Calu3 (cell line): Measurements from ENCODE around the gene LYZL6. TPM values are rescaled to one million over a fixed set of nuclear protein-coding genes. Genes with fewer than 3 reads are reported as not detected.

Experiments
- BruUV-seq: library from RNA; stranded (reverse); fragments of 400-500 nt; replicated peaks from 2 replicates; lab custom pipeline; 2021; lab: Mats Ljungman, UMichigan
- CTCF ChIA-PET: fragments of 300-600 bp; sonication (Branson Sonifier 250); formaldehyde crosslinking; loops from one replicate; lab custom pipeline; 2022; ENCODE audit warnings: antibody characterized with exemption; lab: Charles Lee
- DNase-seq: peaks from one replicate; pipeline ENCODE4 v3.0.0; 2022
- H3K27ac Mint-ChIP-seq: one replicate; pipeline ENCODE4 v1.8.0; 2022; ENCODE audit warnings: mixed read lengths; ENCODE audit not compliant: unreplicated experiment
- H3K27me3 Mint-ChIP-seq: one replicate; pipeline ENCODE4 v1.8.0; 2022; ENCODE audit warnings: mixed read lengths; ENCODE audit not compliant: unreplicated experiment
- H3K36me3 Mint-ChIP-seq: one replicate; pipeline ENCODE4 v1.8.0; 2022; ENCODE audit warnings: mild to moderate bottlenecking, moderate library complexity, mixed read lengths; ENCODE audit not compliant: insufficient read depth, unreplicated experiment
- H3K4me1 Mint-ChIP-seq: one replicate; pipeline ENCODE4 v1.8.0; 2022; ENCODE audit warnings: mild to moderate bottlenecking, low read depth, mixed read lengths; ENCODE audit not compliant: unreplicated experiment
- H3K4me3 Mint-ChIP-seq: one replicate; pipeline ENCODE4 v1.8.0; 2022; ENCODE audit warnings: mild to moderate bottlenecking, low read depth, moderate library complexity, mixed read lengths; ENCODE audit not compliant: unreplicated experiment
- H3K9me3 Mint-ChIP-seq: one replicate; pipeline ENCODE4 v1.8.0; 2022; ENCODE audit warnings: low read depth, mixed read lengths; ENCODE audit not compliant: unreplicated experiment
- CTCF ChIP-seq: fragments of 200-600 bp; IDR thresholded peaks from one replicate; pipeline ENCODE4 v1.8.0; 2022; ENCODE audit warnings: antibody characterized with exemption; ENCODE audit not compliant: unreplicated experiment
- intact Hi-C: fragments of 100-400 bp; cut with micrococcal nuclease; formaldehyde crosslinking; loops from one replicate; pipeline ENCODE4 v1.10.0; 2022; ENCODE audit not compliant: unreplicated experiment
- total RNA-seq: library from RNA; stranded (reverse); gene quantifications from 2 replicates; pipeline ENCODE4 v1.2.3, GENCODE V29; 2022

Gene LYZL6
- total RNA-seq, 1 experiment from 2014 or later, result not detected

- no peak for DNase-seq
- H3K9me3 Mint-ChIP-seq, result no peaks in the 10 kb centered on the region
- no peaks in the 10 kb centered on the region for H3K36me3 Mint-ChIP-seq
- peaks cover 32% of the 10 kb centered on the region for H3K27me3 Mint-ChIP-seq
- no peaks in the 10 kb centered on the region for H3K4me1 Mint-ChIP-seq
- CTCF ChIA-PET, result interaction anchor here (0.6 kb wide), 1 partner anchor 34 kb away, joined by 3 read pairs; no protein-coding TSS in a partner anchor
- no TSS peak for BruUV-seq
- no peak for TF ChIP-seq CTCF
- no peak overlapping the region for H3K27ac Mint-ChIP-seq
- intact Hi-C loops, result no loop called here
- no peak overlapping the region for H3K4me3 Mint-ChIP-seq
Observed at GRCh38 chr17:35936063-35936462, 7.5 kb downstream of the LYZL6 start.

GRCh38 chr17:35934760-35935159, 8.8 kb downstream of the LYZL6 start:
- Mint-ChIP-seq H3K27ac (no peak overlapping the region), H3K36me3 (peaks cover 10% of the 10 kb centered on the region), H3K4me1 (no peaks in the 10 kb centered on the region), H3K27me3 (peaks cover 32% of the 10 kb centered on the region), H3K4me3 (no peak overlapping the region), H3K9me3 (no peaks in the 10 kb centered on the region)
- BruUV-seq, result no TSS peak
- TF ChIP-seq CTCF, result no peak
- CTCF ChIA-PET, result no interaction called here
- intact Hi-C loops, result no loop called here
- no peak for DNase-seq

GRCh38 chr17:35932586-35932985, 10.9 kb downstream of the LYZL6 start:
- intact Hi-C loops, result no loop called here
- no peaks in the 10 kb centered on the region for H3K9me3 Mint-ChIP-seq
- DNase-seq, result no peak
- peaks cover 13% of the 10 kb centered on the region for H3K27me3 Mint-ChIP-seq
- H3K4me1 Mint-ChIP-seq, result no peaks in the 10 kb centered on the region
- CTCF ChIA-PET, result no interaction called here
- no peak overlapping the region for H3K27ac Mint-ChIP-seq
- no peak for TF ChIP-seq CTCF
- BruUV-seq, result no TSS peak
- peaks cover 10% of the 10 kb centered on the region for H3K36me3 Mint-ChIP-seq
- H3K4me3 Mint-ChIP-seq, result no peak overlapping the region

GRCh38 chr17:35931794-35932425, 11.6 kb downstream of the LYZL6 start:
- no peak for TF ChIP-seq CTCF
- Mint-ChIP-seq H3K27ac (no peak overlapping the region), H3K4me1 (no peaks in the 10 kb centered on the region), H3K36me3 (peaks cover 10% of the 10 kb centered on the region), H3K27me3 (peaks cover 13% of the 10 kb centered on the region), H3K4me3 (no peak overlapping the region), H3K9me3 (no peaks in the 10 kb centered on the region)
- BruUV-seq, result no TSS peak
- no peak for DNase-seq
- intact Hi-C loops, result no loop called here
- CTCF ChIA-PET, result no interaction called here
